NT2/D1 (cell line): ENCODE measurements around the gene ZC3H4.

Experiments used
- YY1 ChIP-seq: IDR thresholded peaks from 2 replicates; pipeline ENCODE4 v1.6.1; 2011; ENCODE audit not compliant: insufficient read length, insufficient read depth
- ZNF274 ChIP-seq: IDR thresholded peaks from 2 replicates; pipeline ENCODE4 v1.6.1; 2011; ENCODE audit warnings: mild to moderate bottlenecking, low read depth, low read length

DNA sequence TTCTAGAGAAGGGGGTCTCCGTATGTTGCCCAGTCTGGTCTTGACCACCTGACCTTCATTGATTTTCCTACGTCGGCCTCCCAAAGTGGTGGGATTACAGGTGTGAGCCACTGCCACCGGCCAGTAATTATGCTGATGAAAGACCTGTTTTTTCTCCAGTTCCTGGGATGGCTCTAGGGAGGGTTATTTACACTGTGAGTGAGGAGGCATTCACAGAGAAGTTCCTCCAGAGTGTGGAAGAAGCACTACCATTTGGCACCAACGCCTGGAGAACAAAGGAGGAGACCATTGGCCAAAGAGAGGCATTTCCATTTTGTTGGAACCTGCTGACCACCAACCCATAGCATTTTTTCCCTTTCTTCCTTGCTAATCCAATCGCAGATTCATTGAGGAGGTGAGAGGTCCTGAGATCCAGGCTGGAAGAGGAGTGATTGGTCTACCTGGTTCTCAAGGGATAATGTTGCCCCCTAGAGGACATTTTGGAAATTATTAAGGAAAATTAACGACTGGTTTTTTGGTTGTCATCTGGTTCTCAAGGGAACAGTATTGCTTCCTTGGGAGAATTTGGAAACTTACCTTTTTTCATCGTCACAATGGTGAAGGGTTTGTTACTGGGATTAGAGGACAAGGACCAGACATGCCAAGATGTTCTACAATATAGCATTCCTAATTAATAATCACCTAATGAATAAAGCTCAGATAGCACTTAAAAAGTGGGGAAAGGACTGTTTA is 11.5 kb upstream of the ZC3H4 start:
- TF ChIP-seq YY1: no peak
- TF ChIP-seq ZNF274: no peak
